Anterior cingulate cortex (tissue), 58 donors: ENCODE measurements around the gene RACGAP1.
A peak's percentile ranks its signal among the peaks of the same experiment; 100 is the strongest.

Experiments used
- DNase-seq, 58 donors: peaks; one replicate each; lab custom pipeline; 2025; lab: John Stamatoyannopoulos, UW

Gene RACGAP1

GRCh38 chr12:49972641-49973360, 52.5 kb downstream of the RACGAP1 start, which contains the start of gene AQP6:
Gene AQP6, plus strand, starts transcription at chr12:49972947. Its CDS starts 227 bp downstream, at chr12:49973174.
- DNase-seq = no peak

GRCh38 chr12:49972129-49972528, 53.2 kb downstream of the RACGAP1 start:
- DNase-seq = peak in 3 of 58 donors; percentile 16 to 45 (median 16)

- no peak for DNase-seq
These were observed 54.2 kb downstream of the RACGAP1 start for GRCh38 chr12:49971141-49971540.

GRCh38 chr12:49970658-49971057, 54.6 kb downstream of the RACGAP1 start:
- no peak for DNase-seq

- DNase-seq = peak in 2 of 58 donors; percentile 21 to 22
These were observed 55.5 kb downstream of the RACGAP1 start for GRCh38 chr12:49969651-49970429.

- peak in 51 of 58 donors; percentile 16 to 84 (median 56) for DNase-seq
These were observed 56.3 kb downstream of the RACGAP1 start for GRCh38 chr12:49969027-49969426.

GRCh38 chr12:49968471-49968870, 56.8 kb downstream of the RACGAP1 start:
- DNase-seq = no peak

GRCh38 chr12:49967777-49968250, 57.5 kb downstream of the RACGAP1 start:
- peak in 1 of 58 donors; percentile 59 for DNase-seq

GRCh38 chr12:49967042-49967776, 58.1 kb downstream of the RACGAP1 start:
- peak; percentile 45 to 98 (median 87) for DNase-seq

GRCh38 chr12:49966511-49967041, 58.7 kb downstream of the RACGAP1 start:
- no peak for DNase-seq

- no peak for DNase-seq
These were observed 59.5 kb downstream of the RACGAP1 start for GRCh38 chr12:49965836-49966235.

GRCh38 chr12:49964849-49965624, 60.3 kb downstream of the RACGAP1 start:
- DNase-seq = no peak

GRCh38 chr12:49963976-49964815, 61.1 kb downstream of the RACGAP1 start:
- DNase-seq = no peak

GRCh38 chr12:49962861-49963765, 62.2 kb downstream of the RACGAP1 start:
- DNase-seq = peak in 35 of 58 donors; percentile 7 to 84 (median 28)

- no peak for DNase-seq
These were observed 63.1 kb downstream of the RACGAP1 start for GRCh38 chr12:49961993-49962764.

- DNase-seq = no peak
These were observed 64.0 kb downstream of the RACGAP1 start, which contains the start of gene AQP5 for GRCh38 chr12:49961111-49961922. Gene AQP5, plus strand, starts transcription at chr12:49961872. Its CDS starts 146 bp downstream, at chr12:49962018.
